K562 (cell line): ENCODE measurements around the gene ROBO2. TPM values are rescaled to one million over a fixed set of nuclear protein-coding genes. Genes with fewer than 3 reads are reported as not detected.

Experiments
- ATAC-seq: fragments of 200-7000 bp; cut with Tn5 transposase; 3 replicates; pipeline ENCODE4 v1.9.1; 2020; ENCODE audit warnings: moderate library complexity
- BruUV-seq: library from RNA; stranded (reverse); fragments of 400-500 nt; replicated peaks from 2 replicates; lab custom pipeline; 2021; lab: Mats Ljungman, UMichigan
- CTCF ChIA-PET: fragments of 300-600 bp; formaldehyde crosslinking; extraction: SDS; loops from one replicate; lab custom pipeline; 2021; ENCODE audit warnings: low intra/inter-chr PET ratio; lab: Yijun Ruan, JAX
- POLR2A ChIA-PET: fragments of 300-600, 350-650 bp; sonication (Branson Sonifier 250); formaldehyde crosslinking; extraction: SDS; loops from one replicate; lab custom pipeline; 2021; ENCODE audit warnings: antibody characterized with exemption, inconsistent platforms; lab: Yijun Ruan, JAX
- DNase-seq, 4 experiments: peaks; one replicate each; pipeline versions ENCODE4 v3.0.0 to v3.0.0-alpha.2; 2011 to 2018; ENCODE audit warnings: low spot score in 3 of 4, mixed read lengths in 3 of 4; ENCODE audit errors: extremely low read depth in 1 of 4
- FAIRE-seq: peaks from 2 replicates; lab custom pipeline; 2011; peaks lifted over from hg19 to GRCh38; lab: Jason Lieb, UNC
- H2AFZ ChIP-seq: 2 replicates; pipeline ENCODE4 v1.6.0; 2011; ENCODE audit warnings: low read depth, low read length, control low read depth, inconsistent platforms
- H3K27ac ChIP-seq: fragments of 200-600 bp; 3 replicates; pipeline ENCODE4 v1.8.0; 2011; ENCODE audit warnings: low read depth, mild to moderate bottlenecking, control low read depth, inconsistent platforms, low read length, moderate library complexity, mixed read lengths; ENCODE audit errors: extremely low read depth
- H3K27me3 ChIP-seq, 2 experiments: fragments of 300-600 bp in 1 of 2; 2 replicates in 1 of 2; 3 replicates in 1 of 2; pipeline versions ENCODE4 v1.6.0 to v1.8.0; 2011; ENCODE audit warnings: inconsistent platforms in 2 of 2, low read length in 2 of 2, mild to moderate bottlenecking in 1 of 2, mixed read lengths in 1 of 2, moderate library complexity in 1 of 2; ENCODE audit not compliant: control insufficient read depth in 2 of 2, insufficient read depth in 2 of 2
- H3K36me3 ChIP-seq: fragments of 300-600 bp; 3 replicates; pipeline ENCODE4 v1.8.0; 2011; ENCODE audit warnings: mild to moderate bottlenecking, low read length, inconsistent platforms; ENCODE audit not compliant: control insufficient read depth, insufficient read depth
- H3K4me1 ChIP-seq, 2 experiments: fragments of 200-600 bp in 1 of 2; replicated peaks in 1 of 2; 2 replicates in 1 of 2; 3 replicates in 1 of 2; pipeline versions ENCODE4 v1.5.1 to v1.8.0; 2011; ENCODE audit warnings: inconsistent platforms in 2 of 2, low read length in 2 of 2, mild to moderate bottlenecking in 1 of 2, mixed read lengths in 1 of 2, moderate library complexity in 1 of 2; ENCODE audit not compliant: control insufficient read depth in 2 of 2, insufficient read depth in 2 of 2
- H3K4me2 ChIP-seq: 2 replicates; pipeline ENCODE4 v1.6.1; 2011; ENCODE audit warnings: low read length, control low read depth, inconsistent platforms, mixed read lengths; ENCODE audit not compliant: insufficient read depth
- H3K4me3 ChIP-seq: fragments of 200-600 bp; sonication (generic), shearing (Covaris generic); 2 replicates; pipeline ENCODE4 v1.5.1; 2016; ENCODE audit warnings: control low read depth, inconsistent platforms
- H3K79me2 ChIP-seq: fragments of 200-600 bp; 3 replicates; pipeline ENCODE4 v1.8.0; 2011; ENCODE audit warnings: low read length, inconsistent platforms; ENCODE audit not compliant: control insufficient read depth, insufficient read depth
- H3K9ac ChIP-seq, 2 experiments: 2 replicates each; pipeline versions ENCODE4 v1.6.0 to v1.6.1; 2011; ENCODE audit warnings: low read depth in 2 of 2, low read length in 2 of 2, control low read depth in 1 of 2, inconsistent platforms in 1 of 2, mild to moderate bottlenecking in 1 of 2, mixed read lengths in 1 of 2; ENCODE audit not compliant: insufficient read depth in 1 of 2
- H3K9me1 ChIP-seq: one replicate; pipeline ENCODE4 v1.6.0; 2011; ENCODE audit warnings: inconsistent platforms, mild to moderate bottlenecking, low read length, moderate library complexity; ENCODE audit not compliant: control insufficient read depth, insufficient read depth
- H3K9me3 ChIP-seq: replicated peaks from 2 replicates; pipeline ENCODE4 v1.5.1; 2011; ENCODE audit warnings: low read depth, low read length, inconsistent platforms; ENCODE audit not compliant: control insufficient read depth, insufficient read depth
- H4K20me1 ChIP-seq: replicated peaks from 2 replicates; pipeline ENCODE4 v1.6.1; 2011; ENCODE audit warnings: low read length, inconsistent platforms, mixed read lengths; ENCODE audit not compliant: control insufficient read depth, insufficient read depth
- ADNP ChIP-seq: fragments of 200-800 bp; sonication (Bioruptor generic); IDR thresholded peaks from 2 replicates; pipeline ENCODE4 v1.6.1; 2016; ENCODE audit warnings: missing genetic modification characterization, missing compliant biosample characterization
- AFF1 ChIP-seq, 2 experiments: fragments of 450-650 bp; IDR thresholded peaks; 2 replicates each; pipeline ENCODE4 v1.6.1; 2018; ENCODE audit warnings: mild to moderate bottlenecking in 2 of 2, low read depth in 1 of 2; ENCODE audit not compliant: partially characterized antibody in 2 of 2
- ARID2 ChIP-seq: fragments of 450-650 bp; IDR thresholded peaks from 2 replicates; pipeline ENCODE4 v1.6.1; 2017; ENCODE audit warnings: antibody characterized with exemption, mild to moderate bottlenecking
- ATF2 ChIP-seq: sonication (generic); formaldehyde crosslinking; IDR thresholded peaks from 2 replicates; pipeline ENCODE4 v1.8.1; 2022; ENCODE audit warnings: missing genetic modification reagents
- HDGF ChIP-seq: fragments of 450-650 bp; IDR thresholded peaks from 2 replicates; pipeline ENCODE4 v1.6.1; 2016
- LEF1 ChIP-seq: fragments of 450-650 bp; IDR thresholded peaks from 2 replicates; pipeline ENCODE4 v1.6.1; 2016; ENCODE audit warnings: mild to moderate bottlenecking
- MEIS2 ChIP-seq: fragments of 450-650 bp; IDR thresholded peaks from 2 replicates; pipeline ENCODE4 v1.6.1; 2014; ENCODE audit warnings: mild to moderate bottlenecking; ENCODE audit not compliant: partially characterized antibody
- MXD1 ChIP-seq: fragments of 250-450 bp; sonication (Bioruptor Pico); IDR thresholded peaks from 2 replicates; pipeline ENCODE4 v1.8.0; 2021; ENCODE audit warnings: borderline replicate concordance, mild to moderate bottlenecking, moderate library complexity; ENCODE audit not compliant: poor library complexity, severe bottlenecking
- RBFOX2 ChIP-seq: fragments of 200-400 bp; formaldehyde crosslinking; IDR thresholded peaks from 2 replicates; pipeline ENCODE4 v1.6.1; 2017; ENCODE audit warnings: low read depth, mild to moderate bottlenecking, low read length, moderate library complexity
- SMAD4 ChIP-seq: fragments of 250-450 bp; sonication (Bioruptor Pico); conservative IDR thresholded peaks from 2 replicates; pipeline ENCODE4 v1.8.0; 2021; ENCODE audit warnings: inconsistent platforms, mild to moderate bottlenecking, moderate library complexity
- TRIM25 ChIP-seq: fragments of 450-650 bp; IDR thresholded peaks from 2 replicates; pipeline ENCODE4 v1.7.0; 2016; ENCODE audit warnings: borderline replicate concordance
- ZNF134 ChIP-seq: fragments of 250-450 bp; sonication (Bioruptor Pico); conservative IDR thresholded peaks from 2 replicates; pipeline ENCODE4 v1.4.0; 2020
- ZNF184 ChIP-seq: sonication (generic); formaldehyde crosslinking; IDR thresholded peaks from 2 replicates; pipeline ENCODE4 v1.5.0; 2020; ENCODE audit warnings: missing genetic modification reagents
- ZNF76 ChIP-seq: fragments of 250-450 bp; sonication (Bioruptor Pico); IDR thresholded peaks from 2 replicates; pipeline ENCODE4 v1.4.0; 2020; ENCODE audit warnings: mild to moderate bottlenecking, moderate library complexity, borderline replicate concordance
- ZNF785 ChIP-seq: fragments of 250-450 bp; sonication (Bioruptor Pico); IDR thresholded peaks from 2 replicates; pipeline ENCODE4 v1.4.0; 2020; ENCODE audit warnings: mild to moderate bottlenecking
- WGBS: fragments of 100-300 bp; shearing (Covaris generic); methylation state at CpG from one replicate; pipeline ENCODE4 v1.1.6; 2016; ENCODE audit warnings: low coverage, mixed read lengths; ENCODE audit not compliant: insufficient coverage; ENCODE audit errors: missing lambda C conversion rate; 5-methylcytosine and 5-hydroxymethylcytosine counted together
- in situ Hi-C: fragments of 300-500 bp; cut with MboI; formaldehyde crosslinking; loops from 4 replicates; pipeline ENCODE4 v1.15.0; 2018; ENCODE audit warnings: inconsistent platforms, mixed read lengths
- intact Hi-C: fragments of 100-400 bp; cut with micrococcal nuclease; formaldehyde crosslinking; loops from 2 replicates; pipeline ENCODE4 v1.14.2; 2022
- polyA plus RNA-seq, 8 experiments: library from polyadenylated mRNA; depleted of rRNA in 4 of 8; stranded (reverse) in 5 of 8; unstranded in 3 of 8; fragments of >200 nt; fragmentation: Nextera tagmentation in 2 of 8; fragmentation: Illumina TruSeq in 1 of 8; extraction: Ambion mirVana in 2 of 8; extraction: Trizol in 1 of 8; gene quantifications; 2 replicates each; pipeline versions ENCODE4 v1.2.1 to v1.2.3, GENCODE V29; 2011 to 2014; ENCODE audit warnings: inconsistent platforms in 1 of 8, missing spikeins in 1 of 8
- total RNA-seq, 7 experiments: library from RNA; depleted of rRNA in 6 of 7; stranded (reverse); fragments of >200 nt in 6 of 7; fragmentation: Illumina TruSeq in 2 of 7; extraction: Trizol in 2 of 7; gene quantifications; 2 replicates each; pipeline versions ENCODE4 v1.2.1 to v1.2.3, GENCODE V29; 2011 to 2021; ENCODE audit warnings: low replicate concordance in 1 of 7

ROBO2 gene
- total and polyA plus RNA-seq, 9 of the 15 experiments (the other 6 are each of a cell fraction or from before 2014, with no cell fraction given), result 0.84 to 3.0 (median 1.7) TPM

- TF ChIP-seq MEIS2 (no peak), HDGF (no peak), TRIM25 (no peak), MXD1 (CRISPR knock-in tag) (no peak)
Observed at GRCh38 chr3:77562089-77562488, 522.2 kb downstream of the ROBO2 start (continued).

- H3K9me1 ChIP-seq, result no peaks in the 10 kb centered on the region
- no peaks in the 10 kb centered on the region for H3K36me3 ChIP-seq
- no peaks in the 10 kb centered on the region for H3K9me3 ChIP-seq
- CTCF ChIA-PET, result no interaction called here
- ATAC-seq (no peak), FAIRE-seq (no peak), DNase-seq (no peak)
- no peaks in the 10 kb centered on the region for H3K79me2 ChIP-seq
- no peaks in the 10 kb centered on the region for H3K4me1 ChIP-seq
- intact Hi-C loops (no loop called here), in situ Hi-C loops (no loop called here)
- no peak overlapping the region for H3K4me2 ChIP-seq
- no peaks in the 10 kb centered on the region for H3K27me3 ChIP-seq
- WGBS, result 0% methylated on average over 1 of the region's 1 CpG
- no TSS peak for BruUV-seq
- H3K4me3 ChIP-seq, result no peak overlapping the region
- H3K27ac ChIP-seq, result no peak overlapping the region
- no peak overlapping the region for H3K9ac ChIP-seq
- no peaks in the 10 kb centered on the region for H4K20me1 ChIP-seq
- no peak overlapping the region for H2AFZ ChIP-seq
- POLR2A ChIA-PET, result no interaction called here
- TF ChIP-seq ZNF785 (CRISPR knock-in tag), result no peak
- TF ChIP-seq RBFOX2, result no peak
- TF ChIP-seq LEF1, result no peak
- TF ChIP-seq ARID2, result no peak
- no peak for TF ChIP-seq ZNF134 (CRISPR knock-in tag)
- TF ChIP-seq SMAD4 (CRISPR knock-in tag), result no peak
- TF ChIP-seq ZNF184 (CRISPR knock-in tag), result no peak
- no peak for TF ChIP-seq ZNF76 (CRISPR knock-in tag)
- no peak for TF ChIP-seq ATF2 (CRISPR knock-in tag)
- TF ChIP-seq AFF1 (IDR thresholded peaks at IDR 0.05; ENCODE audit: low read depth in 1 of 2, partially characterized antibody in 2 of 2), result no peak
- TF ChIP-seq ADNP (tag), result no peak
Observed at GRCh38 chr3:77563012-77563411, 523.1 kb downstream of the ROBO2 start.
